Measurements from ENCODE around the gene SMAD1.
"Not testable (repeated sequence)": the region's sequence is repeated elsewhere in the genome, so short reads cannot be mapped to it uniquely, and the experiment has no call there.

Gene SMAD1

DNA sequence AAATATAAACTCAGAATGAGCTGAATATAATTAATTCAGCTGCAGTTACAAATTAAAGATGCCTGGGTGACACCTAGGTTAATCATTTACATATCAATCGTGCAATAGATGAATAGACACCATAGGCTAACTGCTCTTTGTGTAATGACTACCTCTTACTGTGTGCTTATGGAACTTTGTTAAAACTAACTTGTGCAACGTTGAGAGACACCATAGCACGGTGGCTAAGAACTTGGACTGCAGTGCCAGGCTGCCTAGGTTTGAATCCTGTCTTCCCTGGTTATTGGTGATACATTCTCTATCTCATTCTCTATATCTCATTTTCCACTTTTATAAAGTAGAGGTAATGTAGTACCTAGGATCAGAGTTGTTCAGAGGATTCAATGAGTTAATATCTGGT is 46.9 kb downstream of the SMAD1 start:
- DNase-seq (ENCODE audit: low spot score) = no peak

- DNase-seq (ENCODE audit: low spot score) = no peak
Observed at GRCh38 chr4:145530189-145530588, 48.5 kb downstream of the SMAD1 start.

DNA sequence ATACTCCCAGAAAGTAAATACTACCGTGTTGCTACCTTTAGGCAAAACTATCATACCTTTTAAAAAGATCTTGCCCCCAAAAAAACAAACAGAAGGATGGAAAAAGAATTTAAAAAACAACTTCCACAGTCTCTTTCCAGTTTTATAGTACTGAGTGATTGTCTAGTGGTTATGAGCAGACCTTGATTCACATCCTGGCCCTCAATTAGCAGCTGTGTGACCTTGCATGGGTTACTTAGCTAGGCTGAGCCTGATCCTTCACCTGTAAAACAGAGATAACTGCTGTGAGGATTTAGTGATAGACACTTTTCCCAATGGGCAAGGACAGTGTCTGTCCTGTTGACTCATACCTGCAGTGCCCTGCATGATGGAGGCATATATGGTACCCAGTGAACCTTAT is 49.0 kb downstream of the SMAD1 start:
- no peak for DNase-seq (ENCODE audit: low spot score)

- no peak for DNase-seq (ENCODE audit: low spot score)
Observed at GRCh38 chr4:145531223-145531622, 49.6 kb downstream of the SMAD1 start.

GRCh38 chr4:145531859-145532258 is 50.2 kb downstream of the SMAD1 start:
- no peak for DNase-seq (ENCODE audit: low spot score)

DNA sequence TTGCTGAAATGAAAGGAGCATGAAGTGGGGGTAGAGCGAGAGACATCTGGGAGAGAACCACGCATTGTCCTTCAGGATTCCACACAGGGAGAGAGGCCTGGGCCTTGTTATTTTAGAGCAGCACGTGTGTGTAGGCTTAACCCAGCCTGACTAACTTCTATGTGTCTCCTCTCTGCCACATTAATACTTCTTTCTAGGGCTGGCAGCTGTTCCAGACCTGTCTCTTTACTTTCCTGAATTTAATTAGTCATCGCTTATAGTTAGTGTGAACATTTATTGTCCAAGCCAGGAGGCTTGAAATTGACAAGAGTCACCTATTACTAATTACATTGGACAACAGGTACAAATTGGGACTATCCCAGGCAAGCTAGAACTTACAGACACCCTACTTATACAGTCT is 51.3 kb downstream of the SMAD1 start:
- DNase-seq (ENCODE audit: low spot score) = no peak

GRCh38 chr4:145533415-145533814 is 51.8 kb downstream of the SMAD1 start:
- not testable (repeated sequence) for DNase-seq (ENCODE audit: low spot score)

GRCh38 chr4:145533961-145534360 is 52.3 kb downstream of the SMAD1 start:
- no peak for DNase-seq (ENCODE audit: low spot score)

DNA sequence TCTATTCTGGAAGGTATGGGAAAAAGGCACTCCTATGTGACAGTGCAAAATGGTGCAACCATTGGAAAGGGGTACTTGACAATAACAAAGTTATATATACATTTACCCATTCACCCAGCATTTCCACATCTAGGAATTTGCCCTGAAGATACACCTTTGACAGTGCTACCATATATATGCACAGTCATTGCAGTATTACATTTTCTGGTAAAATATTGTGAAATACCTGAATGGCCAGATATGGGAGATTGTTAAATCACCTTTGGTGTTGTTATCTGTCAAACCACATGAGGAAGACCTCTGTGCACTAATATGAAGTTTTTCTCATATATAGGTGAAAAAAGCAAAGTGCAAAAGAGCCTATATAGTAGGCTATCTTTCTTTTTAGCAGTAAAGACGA is 53.5 kb downstream of the SMAD1 start:
- DNase-seq (ENCODE audit: low spot score) = no peak

- DNase-seq (ENCODE audit: low spot score) = no peak
Observed at GRCh38 chr4:145536044-145536443, 54.4 kb downstream of the SMAD1 start.

- no peak for DNase-seq (ENCODE audit: low spot score)
Observed at GRCh38 chr4:145538596-145538995, 56.9 kb downstream of the SMAD1 start.

DNA sequence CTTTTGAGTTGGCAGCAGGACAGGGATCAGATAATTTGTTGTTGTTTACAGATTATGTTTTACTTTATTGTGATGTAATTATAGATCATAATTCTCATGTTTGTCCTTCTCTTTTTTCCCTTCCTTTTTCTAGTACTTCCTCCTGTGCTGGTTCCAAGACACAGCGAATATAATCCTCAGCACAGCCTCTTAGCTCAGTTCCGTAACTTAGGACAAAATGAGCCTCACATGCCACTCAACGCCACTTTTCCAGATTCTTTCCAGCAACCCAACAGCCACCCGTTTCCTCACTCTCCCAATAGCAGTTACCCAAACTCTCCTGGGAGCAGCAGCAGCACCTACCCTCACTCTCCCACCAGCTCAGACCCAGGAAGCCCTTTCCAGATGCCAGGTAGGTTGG is 58.0 kb downstream of the SMAD1 start:
- DNase-seq (ENCODE audit: low spot score) = no peak

- no peak for DNase-seq (ENCODE audit: low spot score)
Observed at GRCh38 chr4:145540235-145540634, 58.6 kb downstream of the SMAD1 start.

- no peak for DNase-seq (ENCODE audit: low spot score)
Observed at GRCh38 chr4:145541346-145541745, 59.7 kb downstream of the SMAD1 start.

DNA sequence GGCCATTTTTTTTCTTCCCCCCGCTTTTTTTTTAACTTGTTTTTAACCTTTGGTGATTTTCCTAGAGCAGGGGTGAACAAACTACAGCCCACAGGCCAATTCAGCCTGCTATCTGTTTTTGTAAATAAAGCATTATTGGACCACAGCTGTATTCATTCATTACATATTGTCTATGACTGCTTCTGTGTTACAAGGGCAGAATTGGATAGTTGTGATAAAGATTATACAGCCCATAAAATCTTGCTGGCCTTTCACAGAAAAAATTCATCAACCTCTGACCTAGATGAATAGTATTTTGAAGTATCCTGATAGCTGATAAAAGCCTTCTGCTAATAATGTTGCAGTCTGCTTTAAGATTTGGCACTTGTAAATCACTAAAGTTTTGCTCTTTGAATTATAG is 63.4 kb downstream of the SMAD1 start:
- DNase-seq (ENCODE audit: low spot score) = no peak

- no peak for DNase-seq (ENCODE audit: low spot score)
Observed at GRCh38 chr4:145545538-145546174, 64.0 kb downstream of the SMAD1 start.

- DNase-seq (ENCODE audit: low spot score) = no peak
Observed at GRCh38 chr4:145546175-145546915, 64.7 kb downstream of the SMAD1 start.

- no peak for DNase-seq (ENCODE audit: low spot score)
Observed at GRCh38 chr4:145551660-145552059, 70.0 kb downstream of the SMAD1 start.

DNA sequence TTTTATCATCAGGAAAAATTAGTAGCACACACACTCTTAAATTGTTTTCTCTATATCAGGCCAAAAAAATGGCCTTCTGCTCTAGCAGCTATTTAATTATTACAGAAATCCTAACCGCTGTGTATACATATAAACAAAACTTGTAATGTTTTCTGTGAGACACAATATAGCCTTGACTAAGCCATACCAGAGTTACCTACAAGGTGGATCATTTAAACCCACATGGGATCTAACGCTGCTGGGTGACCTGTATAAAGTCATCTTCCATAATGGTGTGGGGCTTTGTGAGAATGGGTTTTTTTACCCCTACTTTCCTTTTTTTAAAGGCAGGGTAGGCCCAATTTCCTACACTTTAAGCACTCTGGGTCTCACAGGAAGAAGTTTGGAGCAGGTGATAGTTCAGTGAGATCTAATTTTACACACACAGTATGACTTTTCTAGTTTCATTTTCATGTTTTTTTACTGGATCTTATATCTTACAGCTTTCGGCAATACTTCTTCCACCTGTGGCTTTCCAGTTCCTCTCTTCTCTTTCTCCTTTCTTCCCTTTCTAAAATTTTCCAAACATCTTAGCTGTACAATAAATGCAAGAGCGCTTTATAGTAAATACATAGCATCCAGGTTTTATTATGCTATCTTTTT is 70.6 kb downstream of the SMAD1 start:
- no peak for DNase-seq (ENCODE audit: low spot score)

DNA sequence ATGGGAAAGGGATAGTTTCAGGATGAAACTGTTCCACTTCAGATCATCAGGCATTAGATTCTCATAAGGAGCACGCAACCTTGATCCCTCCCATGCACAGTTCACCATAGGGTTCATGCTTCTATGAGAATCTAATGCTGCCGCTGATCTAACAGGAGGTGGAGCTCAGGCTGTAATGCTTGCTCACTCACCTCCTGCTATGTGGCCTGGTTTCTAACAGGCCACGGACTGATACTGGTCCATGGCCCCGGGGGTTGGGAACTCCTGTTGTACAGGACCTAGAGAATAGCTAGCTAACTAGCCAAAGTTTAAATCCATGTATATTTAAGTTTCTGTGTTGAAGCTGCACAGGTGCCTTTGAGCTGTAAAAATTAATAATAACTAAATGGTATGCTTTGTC is 71.7 kb downstream of the SMAD1 start:
- DNase-seq (ENCODE audit: low spot score) = no peak

GRCh38 chr4:145554691-145555090 is 73.0 kb downstream of the SMAD1 start:
- no peak for DNase-seq (ENCODE audit: low spot score)

GRCh38 chr4:145557720-145558119 is 76.1 kb downstream of the SMAD1 start:
- peak; percentile 86 for DNase-seq (ENCODE audit: low spot score)

GRCh38 chr4:145563293-145563985 is 81.8 kb downstream of the SMAD1 start:
- DNase-seq (ENCODE audit: low spot score) = no peak
